HEK293T (cell line): ENCODE measurements around the gene GADD45B.

Experiments used
- BHLHE40 ChIP-seq: fragments of 450-650 bp; IDR thresholded peaks from 2 replicates; pipeline ENCODE4 v1.6.1; 2016; ENCODE audit warnings: mild to moderate bottlenecking, moderate library complexity, borderline replicate concordance
- ELF4 ChIP-seq: fragments of 450-650 bp; IDR thresholded peaks from 2 replicates; pipeline ENCODE4 v1.6.1; 2017; ENCODE audit warnings: antibody characterized with exemption
- FOXA1 ChIP-seq: fragments of 450-650 bp; IDR thresholded peaks from 2 replicates; pipeline ENCODE4 v1.6.1; 2016; ENCODE audit warnings: mild to moderate bottlenecking
- FOXK2 ChIP-seq: fragments of 450-650 bp; IDR thresholded peaks from 2 replicates; pipeline ENCODE4 v1.6.1; 2016; ENCODE audit warnings: mild to moderate bottlenecking
- FOXM1 ChIP-seq: fragments of 450-650 bp; IDR thresholded peaks from 2 replicates; pipeline ENCODE4 v1.6.1; 2017; ENCODE audit warnings: mild to moderate bottlenecking, borderline replicate concordance
- HDGF ChIP-seq: fragments of 450-650 bp; IDR thresholded peaks from 2 replicates; pipeline ENCODE4 v1.6.1; 2017; ENCODE audit warnings: antibody characterized with exemption, borderline replicate concordance
- LEF1 ChIP-seq: fragments of 450-650 bp; IDR thresholded peaks from 2 replicates; pipeline ENCODE4 v1.6.1; 2017; ENCODE audit warnings: mild to moderate bottlenecking, borderline replicate concordance
- SP1 ChIP-seq: fragments of 450-650 bp; IDR thresholded peaks from 2 replicates; pipeline ENCODE4 v1.6.1; 2017

DNA sequence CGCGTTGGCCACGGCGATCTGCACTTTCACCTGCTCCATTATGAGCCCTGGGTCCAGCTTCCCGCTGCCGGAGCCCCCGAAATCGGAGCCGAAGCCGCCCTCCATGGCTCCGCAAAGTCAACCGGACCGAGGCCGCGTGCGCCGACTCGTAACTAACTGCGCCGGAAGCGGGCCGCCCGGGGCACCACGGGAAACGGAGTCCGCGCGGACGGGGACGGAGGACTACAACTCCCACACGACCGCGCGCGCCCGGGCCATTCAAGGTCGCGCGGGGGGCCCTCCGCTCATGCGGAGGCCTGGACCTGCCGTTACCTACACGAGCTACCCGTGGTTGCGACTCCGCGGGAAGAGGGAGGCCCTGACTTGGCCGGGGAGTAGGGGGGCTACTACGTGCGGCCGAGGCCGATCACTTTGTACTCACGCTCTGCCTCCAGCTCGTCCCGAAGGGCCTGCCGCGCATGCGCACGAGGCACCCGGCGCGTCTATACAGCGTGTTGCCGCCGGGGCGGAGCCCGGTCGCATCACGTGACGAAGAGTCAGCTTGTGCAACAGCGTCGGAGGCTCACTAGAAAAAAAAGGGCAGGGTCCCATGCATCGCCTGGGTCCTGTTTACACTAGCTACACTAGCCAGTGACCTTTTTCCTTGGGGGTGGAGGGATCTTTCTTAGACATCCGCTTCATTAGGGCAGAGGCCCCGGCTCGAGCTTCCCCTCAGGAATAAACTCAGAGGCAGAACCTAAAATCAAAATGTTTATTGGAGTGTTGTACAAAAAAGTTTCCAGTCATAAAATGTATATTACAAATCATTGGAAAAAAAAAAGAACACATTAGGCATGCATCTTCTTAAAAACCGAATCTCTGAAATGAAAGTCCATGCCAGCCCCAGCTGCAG is 48.3 kb upstream of the GADD45B start, which contains the start of gene TIMM13:
- TF ChIP-seq SP1 = no peak
- no peak for TF ChIP-seq FOXM1
- TF ChIP-seq BHLHE40 = no peak
- peak; percentile 56; the same call in 1 of the 2 replicates for TF ChIP-seq ELF4
- TF ChIP-seq FOXA1 = no peak
- peak; percentile 68; the same call in 1 of the 2 replicates for TF ChIP-seq FOXK2
- no peak for TF ChIP-seq LEF1
- TF ChIP-seq HDGF = no peak
